ENCODE results near the gene IFNL4. TPM values are rescaled to one million over a fixed set of nuclear protein-coding genes. Genes with fewer than 3 reads are reported as not detected.

IFNL4 gene
- total RNA-seq, 1 experiment from 2014 or later = not detected

DNA sequence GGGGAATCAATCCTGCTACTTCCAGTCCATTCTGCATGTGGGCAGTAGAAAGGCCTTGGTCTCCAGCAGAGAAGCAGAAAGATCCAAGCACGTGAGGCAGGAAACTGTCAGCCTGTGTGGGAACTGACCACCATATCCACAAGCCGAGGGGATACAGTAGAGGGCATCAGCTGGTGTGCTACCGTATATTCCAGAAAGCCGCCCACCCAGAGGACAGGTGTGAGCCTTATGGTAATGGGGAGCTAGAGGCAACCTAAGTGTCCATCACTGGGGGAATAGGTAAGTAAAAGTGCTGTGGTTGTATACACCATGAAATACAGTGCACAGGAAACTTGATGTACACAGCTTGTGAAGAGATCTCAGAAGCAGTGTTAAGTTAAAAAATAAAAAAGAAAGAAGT is 44.7 kb upstream of the IFNL4 start:
- H3K9me3 Mint-ChIP-seq (ENCODE audit: low read depth, unreplicated experiment) = no peaks in the 10 kb centered on the region
- no TSS peak for BruUV-seq (replicated peaks)
- CTCF ChIA-PET = interaction anchor here (0.5 to 1.7 kb wide), 2 partner anchors 10 to 130 kb away, joined by 3 read pairs; no protein-coding TSS in a partner anchor
- no peak overlapping the region for H3K4me3 Mint-ChIP-seq (ENCODE audit: low read depth, unreplicated experiment)
- TF ChIP-seq, protein P1, sequence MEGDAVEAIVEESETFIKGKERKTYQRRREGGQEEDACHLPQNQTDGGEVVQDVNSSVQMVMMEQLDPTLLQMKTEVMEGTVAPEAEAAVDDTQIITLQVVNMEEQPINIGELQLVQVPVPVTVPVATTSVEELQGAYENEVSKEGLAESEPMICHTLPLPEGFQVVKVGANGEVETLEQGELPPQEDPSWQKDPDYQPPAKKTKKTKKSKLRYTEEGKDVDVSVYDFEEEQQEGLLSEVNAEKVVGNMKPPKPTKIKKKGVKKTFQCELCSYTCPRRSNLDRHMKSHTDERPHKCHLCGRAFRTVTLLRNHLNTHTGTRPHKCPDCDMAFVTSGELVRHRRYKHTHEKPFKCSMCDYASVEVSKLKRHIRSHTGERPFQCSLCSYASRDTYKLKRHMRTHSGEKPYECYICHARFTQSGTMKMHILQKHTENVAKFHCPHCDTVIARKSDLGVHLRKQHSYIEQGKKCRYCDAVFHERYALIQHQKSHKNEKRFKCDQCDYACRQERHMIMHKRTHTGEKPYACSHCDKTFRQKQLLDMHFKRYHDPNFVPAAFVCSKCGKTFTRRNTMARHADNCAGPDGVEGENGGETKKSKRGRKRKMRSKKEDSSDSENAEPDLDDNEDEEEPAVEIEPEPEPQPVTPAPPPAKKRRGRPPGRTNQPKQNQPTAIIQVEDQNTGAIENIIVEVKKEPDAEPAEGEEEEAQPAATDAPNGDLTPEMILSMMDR (IDR thresholded peaks at IDR 0.05; ENCODE audit: unreplicated experiment) = no peak
- no peak overlapping the region for H3K27ac Mint-ChIP-seq (ENCODE audit: unreplicated experiment)
- peaks cover 83% of the 10 kb centered on the region for H3K27me3 Mint-ChIP-seq (ENCODE audit: unreplicated experiment)
- no peaks in the 10 kb centered on the region for H3K36me3 Mint-ChIP-seq (ENCODE audit: insufficient read depth, unreplicated experiment)
- intact Hi-C loops (cut with micrococcal nuclease; ENCODE audit: unreplicated experiment) = no loop called here
- H3K4me1 Mint-ChIP-seq (ENCODE audit: low read depth, unreplicated experiment) = no peaks in the 10 kb centered on the region
- DNase-seq = no peak

DNA sequence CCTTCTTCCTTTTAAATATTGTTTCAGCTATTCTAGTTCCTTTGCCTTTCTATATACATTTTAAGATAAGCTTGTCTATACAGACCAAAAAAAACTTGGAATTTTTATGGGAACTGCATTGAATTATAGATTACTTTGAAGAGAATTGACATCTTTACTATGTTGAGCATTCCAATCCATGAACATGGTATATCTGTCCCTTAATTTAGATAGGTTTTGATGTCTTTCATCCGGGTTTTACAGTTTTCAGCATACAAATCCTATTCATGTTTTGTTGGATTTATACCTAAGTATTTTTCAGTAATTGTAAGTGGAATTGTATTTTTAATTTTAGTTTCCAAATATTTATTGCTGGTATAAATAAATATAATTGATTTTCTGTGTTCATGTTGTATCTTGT is 35.4 kb upstream of the IFNL4 start:
- TF ChIP-seq, protein P1 (IDR thresholded peaks at IDR 0.05; ENCODE audit: unreplicated experiment) = no peak
- peaks cover 6% of the 10 kb centered on the region for H3K9me3 Mint-ChIP-seq (ENCODE audit: low read depth, unreplicated experiment)
- H3K27ac Mint-ChIP-seq (ENCODE audit: unreplicated experiment) = no peak overlapping the region
- H3K27me3 Mint-ChIP-seq (ENCODE audit: unreplicated experiment) = peaks cover 68% of the 10 kb centered on the region
- DNase-seq = no peak
- no peak overlapping the region for H3K4me3 Mint-ChIP-seq (ENCODE audit: low read depth, unreplicated experiment)
- H3K4me1 Mint-ChIP-seq (ENCODE audit: low read depth, unreplicated experiment) = no peaks in the 10 kb centered on the region
- intact Hi-C loops (cut with micrococcal nuclease; ENCODE audit: unreplicated experiment) = no loop called here
- H3K36me3 Mint-ChIP-seq (ENCODE audit: insufficient read depth, unreplicated experiment) = no peaks in the 10 kb centered on the region
- no TSS peak for BruUV-seq (replicated peaks)
- CTCF ChIA-PET = no interaction called here

DNA sequence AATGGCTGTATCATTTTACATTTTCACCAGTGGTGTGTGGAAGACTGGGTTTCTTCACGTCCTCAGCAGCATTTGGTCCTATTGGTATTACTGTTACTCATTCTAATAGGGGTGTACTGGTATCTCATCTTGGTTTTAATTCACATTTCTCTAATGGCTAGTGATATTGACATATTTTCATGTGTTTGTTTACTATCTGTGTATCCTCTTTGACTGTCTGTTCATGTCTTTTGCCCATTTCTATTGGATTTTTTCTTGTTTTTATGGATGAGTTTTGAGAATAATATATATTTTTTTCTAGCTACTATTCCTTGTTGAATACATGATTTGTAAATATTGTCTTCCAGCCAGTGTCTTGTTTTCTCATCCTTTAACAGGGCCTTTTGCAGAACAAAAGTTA is 33.4 kb upstream of the IFNL4 start:
- Mint-ChIP-seq H3K27me3 (ENCODE audit: unreplicated experiment) (peaks cover 56% of the 10 kb centered on the region), H3K36me3 (ENCODE audit: insufficient read depth, unreplicated experiment) (no peaks in the 10 kb centered on the region), H3K27ac (ENCODE audit: unreplicated experiment) (no peak overlapping the region), H3K9me3 (ENCODE audit: low read depth, unreplicated experiment) (peaks cover 6% of the 10 kb centered on the region), H3K4me3 (ENCODE audit: low read depth, unreplicated experiment) (no peak overlapping the region), H3K4me1 (ENCODE audit: low read depth, unreplicated experiment) (no peaks in the 10 kb centered on the region)
- no peak for DNase-seq
- CTCF ChIA-PET = interaction anchor here (0.7 kb wide), 1 partner anchor 9 kb away, joined by 3 read pairs; no protein-coding TSS in a partner anchor
- TF ChIP-seq, protein P1 (IDR thresholded peaks at IDR 0.05; ENCODE audit: unreplicated experiment) = no peak
- intact Hi-C loops (cut with micrococcal nuclease; ENCODE audit: unreplicated experiment) = no loop called here
- BruUV-seq (replicated peaks) = no TSS peak

DNA sequence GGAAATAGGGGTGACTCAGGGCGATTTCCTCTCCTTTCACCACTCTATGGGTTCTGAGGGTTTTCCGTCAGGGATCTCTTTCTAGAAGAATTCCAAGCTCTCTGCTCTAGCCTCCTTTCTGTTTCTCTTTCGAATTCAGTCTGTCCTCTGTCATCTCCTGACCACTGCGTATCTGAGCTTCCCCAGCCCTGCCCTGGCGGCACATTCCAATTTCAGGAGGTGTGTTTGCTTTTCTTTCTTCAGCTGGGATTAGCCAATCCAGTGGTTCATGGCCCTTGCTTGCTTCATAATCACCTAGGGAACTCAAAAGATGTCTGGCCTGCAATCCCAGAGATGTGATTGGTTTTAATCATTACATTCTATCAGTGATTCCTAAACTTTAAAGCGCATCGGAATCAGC is 28.9 kb upstream of the IFNL4 start:
- Mint-ChIP-seq H3K27ac (ENCODE audit: unreplicated experiment) (no peak overlapping the region), H3K4me3 (ENCODE audit: low read depth, unreplicated experiment) (no peak overlapping the region), H3K9me3 (ENCODE audit: low read depth, unreplicated experiment) (no peaks in the 10 kb centered on the region), H3K27me3 (ENCODE audit: unreplicated experiment) (peaks cover 44% of the 10 kb centered on the region), H3K36me3 (ENCODE audit: insufficient read depth, unreplicated experiment) (no peaks in the 10 kb centered on the region), H3K4me1 (ENCODE audit: low read depth, unreplicated experiment) (no peaks in the 10 kb centered on the region)
- TF ChIP-seq, protein P1 (IDR thresholded peaks at IDR 0.05; ENCODE audit: unreplicated experiment) = no peak
- BruUV-seq (replicated peaks) = no TSS peak
- peak; percentile 57 for DNase-seq
- CTCF ChIA-PET = no interaction called here
- intact Hi-C loops (cut with micrococcal nuclease; ENCODE audit: unreplicated experiment) = no loop called here

Data from Calu3 (cell line).